Ovary (tissue), 3 donors: Measurements from ENCODE around the gene TMEM41B.

ENCODE experiments used
- EP300 ChIP-seq: sonication (generic); formaldehyde crosslinking; IDR thresholded peaks from one replicate; pipeline ENCODE4 v1.6.1; 2017; ENCODE audit warnings: antibody characterized with exemption
- POLR2A ChIP-seq: fragments of 450-650 bp; IDR thresholded peaks from one replicate; pipeline ENCODE4 v1.6.1; 2017; ENCODE audit warnings: antibody characterized with exemption, mild to moderate bottlenecking, moderate library complexity
- TF ChIP-seq, protein P1 (sequence below), 3 donors: fragments of 450-650 bp in 2 of 3; fragments of 200-600 bp in 1 of 3; IDR thresholded peaks; one replicate each; pipeline versions ENCODE4 v1.5.1 to v1.8.0; 2016 to 2022; ENCODE audit warnings: antibody characterized with exemption in 3 of 3, mild to moderate bottlenecking in 1 of 3
- donor health status: DM: no; HTN: no; CAD: no.

DNA sequence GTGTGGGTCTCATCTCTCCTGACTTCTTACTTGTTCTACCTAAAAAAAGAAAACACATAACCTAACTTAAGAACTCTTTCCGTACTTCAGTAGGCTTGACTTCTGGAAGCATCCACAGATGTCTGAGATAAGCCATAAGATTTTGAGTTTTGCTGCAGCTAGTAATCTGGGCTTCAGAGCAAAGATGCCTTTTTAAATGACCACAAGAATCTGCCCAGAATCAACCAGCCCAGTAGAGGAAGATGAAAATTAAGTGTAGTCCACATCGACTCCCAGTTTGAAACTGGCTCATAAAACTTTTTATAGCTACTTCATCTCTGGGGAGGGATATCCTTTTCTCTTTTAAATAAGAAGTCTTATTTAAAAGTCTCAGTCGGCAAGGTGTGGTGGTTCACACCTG is 60.0 kb downstream of the TMEM41B start:
- TF ChIP-seq, protein P1, sequence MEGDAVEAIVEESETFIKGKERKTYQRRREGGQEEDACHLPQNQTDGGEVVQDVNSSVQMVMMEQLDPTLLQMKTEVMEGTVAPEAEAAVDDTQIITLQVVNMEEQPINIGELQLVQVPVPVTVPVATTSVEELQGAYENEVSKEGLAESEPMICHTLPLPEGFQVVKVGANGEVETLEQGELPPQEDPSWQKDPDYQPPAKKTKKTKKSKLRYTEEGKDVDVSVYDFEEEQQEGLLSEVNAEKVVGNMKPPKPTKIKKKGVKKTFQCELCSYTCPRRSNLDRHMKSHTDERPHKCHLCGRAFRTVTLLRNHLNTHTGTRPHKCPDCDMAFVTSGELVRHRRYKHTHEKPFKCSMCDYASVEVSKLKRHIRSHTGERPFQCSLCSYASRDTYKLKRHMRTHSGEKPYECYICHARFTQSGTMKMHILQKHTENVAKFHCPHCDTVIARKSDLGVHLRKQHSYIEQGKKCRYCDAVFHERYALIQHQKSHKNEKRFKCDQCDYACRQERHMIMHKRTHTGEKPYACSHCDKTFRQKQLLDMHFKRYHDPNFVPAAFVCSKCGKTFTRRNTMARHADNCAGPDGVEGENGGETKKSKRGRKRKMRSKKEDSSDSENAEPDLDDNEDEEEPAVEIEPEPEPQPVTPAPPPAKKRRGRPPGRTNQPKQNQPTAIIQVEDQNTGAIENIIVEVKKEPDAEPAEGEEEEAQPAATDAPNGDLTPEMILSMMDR (IDR thresholded peaks at IDR 0.05) = no peak
- TF ChIP-seq POLR2A (no peak), EP300 (no peak)
